Measurements from ENCODE around the gene PMFBP1.
A peak's percentile ranks its signal among the peaks of the same experiment; 100 is the strongest.
"Not testable (repeated sequence)": the region's sequence is repeated elsewhere in the genome, so short reads cannot be mapped to it uniquely, and the experiment has no call there.

PMFBP1 gene

GRCh38 chr16:72107371-72107770 is 64.6 kb downstream of the PMFBP1 start:
- DNase-seq (ENCODE audit: low read depth) = no peak

- no peak for DNase-seq (ENCODE audit: low read depth)
Measured at GRCh38 chr16:72105978-72106377, 66.0 kb downstream of the PMFBP1 start.

GRCh38 chr16:72104905-72105304 is 67.0 kb downstream of the PMFBP1 start:
- DNase-seq (ENCODE audit: low read depth) = no peak

GRCh38 chr16:72101195-72101594 is 70.8 kb downstream of the PMFBP1 start:
- no peak for DNase-seq (ENCODE audit: low read depth)

DNA sequence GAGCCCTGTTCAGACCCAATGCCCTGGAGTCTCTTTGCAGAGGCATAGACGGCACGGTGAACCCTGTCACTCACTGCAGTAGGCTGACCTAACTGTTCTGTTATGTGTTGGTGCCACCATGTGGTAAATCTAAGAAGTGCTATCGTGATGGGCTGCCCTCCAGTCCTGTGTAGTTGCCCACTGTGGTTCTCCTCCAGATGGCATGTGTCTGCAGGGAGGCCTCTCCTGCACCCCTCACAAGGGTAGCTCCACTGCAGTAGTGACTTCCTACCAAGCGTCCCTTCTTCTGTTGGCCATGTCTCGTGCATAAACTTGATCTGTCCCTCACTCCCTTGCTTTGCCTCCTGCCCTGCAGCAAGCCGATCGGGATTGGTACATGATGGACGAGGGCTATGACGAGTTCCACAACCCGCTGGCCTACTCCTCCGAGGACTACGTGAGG is 72.6 kb downstream of the PMFBP1 start:
- DNase-seq (ENCODE audit: low read depth) = peak; percentile 58

- no peak for DNase-seq (ENCODE audit: low read depth)
Measured at GRCh38 chr16:72098936-72099335, 73.0 kb downstream of the PMFBP1 start.

- DNase-seq (ENCODE audit: low read depth) = no peak
Measured at GRCh38 chr16:72094266-72094610, 77.7 kb downstream of the PMFBP1 start.

DNA sequence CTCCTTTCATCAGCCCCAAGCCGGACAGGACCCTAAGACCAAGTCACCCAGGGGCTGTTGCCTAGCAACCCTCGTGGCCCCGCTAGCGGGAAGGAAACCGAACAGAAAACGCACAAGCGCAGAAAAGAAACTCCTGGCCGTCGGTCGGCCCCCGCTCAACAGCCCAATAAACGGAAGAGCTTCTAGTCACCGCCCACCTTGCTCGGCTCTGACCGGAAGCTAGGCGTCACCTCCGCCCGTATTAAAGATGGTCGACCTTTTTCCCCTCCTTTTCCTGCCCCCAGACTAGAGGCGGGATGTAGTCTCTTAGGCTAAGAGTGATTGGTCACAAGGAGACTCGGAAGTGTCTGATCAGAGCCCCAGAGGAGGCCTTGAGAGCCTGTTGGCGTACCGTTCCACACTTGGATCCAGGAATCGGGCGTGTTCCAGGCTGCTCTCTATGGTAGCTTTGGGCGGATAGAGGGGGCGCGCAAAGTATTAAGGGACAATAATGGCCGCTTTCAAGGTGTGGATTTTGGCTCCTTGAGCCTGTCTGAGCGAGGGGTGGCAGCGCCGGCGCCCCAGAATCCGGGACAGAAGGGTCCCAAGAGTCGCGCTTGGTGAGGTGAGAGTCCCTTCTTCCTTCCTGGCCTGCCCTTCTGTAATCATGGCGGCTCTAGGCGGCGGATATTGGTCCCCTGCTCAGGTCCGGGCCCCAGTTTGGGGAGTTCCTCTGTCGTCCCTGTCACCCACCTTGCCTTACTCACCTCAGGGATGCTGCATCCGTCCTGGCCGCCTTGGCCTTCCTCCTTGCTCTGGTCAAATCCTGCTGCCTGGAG is 78.3 kb downstream of the PMFBP1 start, which contains the start of the genes DHX38 and TXNL4B:
DHX38 (plus strand) TSS at position 400 of the 818 bp plus-strand sequence. CDS start 2,311 bp downstream, outside the sequence.
TXNL4B (minus strand) TSS at position 173 of the 818 bp plus-strand sequence. CDS start 2,871 bp downstream, outside the sequence.
- peak; percentile 99 for DNase-seq (ENCODE audit: low read depth)

DNA sequence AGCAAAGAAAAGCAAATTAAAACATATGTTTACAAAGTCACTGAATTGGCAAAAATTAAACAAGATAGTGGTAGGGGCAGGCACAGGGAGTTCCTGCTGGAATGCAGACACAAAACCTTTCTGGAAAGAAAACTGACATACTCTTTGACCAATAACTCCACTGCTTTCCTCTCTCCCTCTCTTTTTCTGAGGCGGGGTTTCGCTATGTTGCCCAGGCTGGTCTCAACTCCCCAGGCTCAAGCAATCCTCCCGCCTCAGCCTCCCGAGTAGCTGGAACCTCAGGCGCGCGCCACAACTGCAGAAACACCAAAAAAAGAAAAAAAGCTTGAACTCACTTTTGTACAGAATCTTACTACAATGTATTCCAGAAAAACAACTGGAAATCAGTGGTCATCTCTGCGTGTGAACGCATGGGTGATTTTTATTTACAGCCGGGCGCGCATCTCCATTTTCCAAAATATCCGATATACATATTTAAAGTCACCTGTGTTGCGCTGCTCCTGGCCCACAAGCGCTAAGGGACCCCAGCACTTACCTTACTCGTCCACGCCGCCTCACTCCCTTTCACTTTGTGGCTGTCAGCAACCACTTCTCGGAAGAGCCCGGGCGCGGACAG is 79.0 kb downstream of the PMFBP1 start:
- peak; percentile 79 for DNase-seq (ENCODE audit: low read depth)

GRCh38 chr16:72091217-72091616 is 80.7 kb downstream of the PMFBP1 start:
- DNase-seq (ENCODE audit: low read depth) = no peak

GRCh38 chr16:72085002-72085401 is 87.0 kb downstream of the PMFBP1 start:
- DNase-seq (ENCODE audit: low read depth) = no peak

- no peak for DNase-seq (ENCODE audit: low read depth)
Measured at GRCh38 chr16:72084445-72084844, 87.5 kb downstream of the PMFBP1 start.

DNA sequence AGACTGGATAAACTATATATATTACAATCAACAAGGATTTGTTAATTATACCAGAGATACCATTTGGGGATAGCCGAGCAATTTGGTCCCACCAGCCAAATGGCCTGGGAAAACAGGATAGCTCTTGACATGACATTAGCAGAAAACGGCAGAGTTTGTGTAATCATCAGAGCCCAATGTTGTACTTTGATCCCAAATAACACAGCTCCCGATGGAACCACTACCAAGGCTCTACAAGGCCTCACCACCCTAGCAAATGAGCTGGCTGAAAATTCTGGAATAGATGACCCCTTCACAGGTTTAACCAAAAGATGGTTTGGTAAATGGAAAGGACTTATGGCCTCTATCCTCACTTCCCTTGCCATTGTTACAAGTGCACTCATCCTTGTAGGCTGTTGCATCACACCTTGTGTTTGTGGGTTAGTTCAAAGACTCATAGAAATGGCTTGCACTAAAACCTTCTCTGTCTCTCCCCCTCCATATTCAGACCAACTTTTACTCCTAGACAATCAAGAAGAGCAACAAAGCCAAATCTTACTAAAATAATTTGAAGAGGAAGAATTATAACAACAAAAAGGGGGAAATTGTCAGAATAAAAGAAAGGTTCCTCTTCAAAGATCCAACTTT is 88.1 kb downstream of the PMFBP1 start:
- DNase-seq (ENCODE audit: low read depth) = no peak

DNA sequence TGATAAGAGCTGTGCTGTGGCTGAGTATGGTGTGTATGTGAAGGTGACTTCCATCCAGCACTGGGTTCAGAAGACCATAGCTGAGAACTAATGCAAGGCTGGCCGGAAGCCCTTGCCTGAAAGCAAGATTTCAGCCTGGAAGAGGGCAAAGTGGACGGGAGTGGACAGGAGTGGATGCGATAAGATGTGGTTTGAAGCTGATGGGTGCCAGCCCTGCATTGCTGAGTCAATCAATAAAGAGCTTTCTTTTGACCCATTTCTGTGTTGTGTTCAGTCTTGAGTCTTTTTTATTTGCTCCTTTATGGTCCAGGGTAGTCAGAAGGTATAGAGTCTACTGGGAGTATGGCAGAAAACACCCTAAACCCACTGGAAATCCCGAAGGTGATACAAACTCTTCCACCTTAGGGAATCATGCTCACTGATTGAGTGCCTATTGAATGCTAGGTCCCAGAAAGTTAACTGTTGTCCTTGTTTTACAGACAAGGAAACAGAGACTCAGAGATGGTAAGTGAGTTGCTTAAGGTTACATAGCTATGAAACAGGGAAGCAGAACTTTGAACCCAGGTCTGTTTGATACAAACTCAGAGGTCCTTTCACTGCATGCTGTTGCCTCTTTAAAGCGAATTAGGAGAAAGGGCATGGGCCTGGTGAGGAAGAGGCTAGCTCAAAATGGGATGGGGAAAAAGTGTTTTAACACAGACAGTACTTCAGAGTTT is 94.8 kb downstream of the PMFBP1 start:
- not testable (repeated sequence) for DNase-seq (ENCODE audit: low read depth)

DNA sequence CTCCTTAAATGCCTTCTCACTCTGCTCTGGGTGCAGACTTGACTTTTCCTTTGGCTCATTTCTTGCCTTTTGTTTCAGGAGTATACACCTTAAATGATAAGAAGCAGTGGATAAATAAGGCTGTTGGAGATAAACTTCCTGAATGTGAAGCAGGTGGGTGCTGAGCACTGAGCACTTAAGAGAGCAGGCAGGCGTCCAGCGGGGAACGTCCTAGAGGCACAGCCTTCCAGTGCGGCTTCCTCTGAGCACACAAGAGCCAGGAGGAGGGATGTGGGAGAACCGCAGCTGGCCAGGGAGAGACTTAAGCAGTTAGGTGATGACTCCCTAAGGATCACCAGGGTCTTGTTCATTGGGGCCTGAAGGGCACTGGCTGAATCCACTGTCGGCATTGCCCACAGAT is 96.9 kb downstream of the PMFBP1 start:
- not testable (repeated sequence) for DNase-seq (ENCODE audit: low read depth)

DNA sequence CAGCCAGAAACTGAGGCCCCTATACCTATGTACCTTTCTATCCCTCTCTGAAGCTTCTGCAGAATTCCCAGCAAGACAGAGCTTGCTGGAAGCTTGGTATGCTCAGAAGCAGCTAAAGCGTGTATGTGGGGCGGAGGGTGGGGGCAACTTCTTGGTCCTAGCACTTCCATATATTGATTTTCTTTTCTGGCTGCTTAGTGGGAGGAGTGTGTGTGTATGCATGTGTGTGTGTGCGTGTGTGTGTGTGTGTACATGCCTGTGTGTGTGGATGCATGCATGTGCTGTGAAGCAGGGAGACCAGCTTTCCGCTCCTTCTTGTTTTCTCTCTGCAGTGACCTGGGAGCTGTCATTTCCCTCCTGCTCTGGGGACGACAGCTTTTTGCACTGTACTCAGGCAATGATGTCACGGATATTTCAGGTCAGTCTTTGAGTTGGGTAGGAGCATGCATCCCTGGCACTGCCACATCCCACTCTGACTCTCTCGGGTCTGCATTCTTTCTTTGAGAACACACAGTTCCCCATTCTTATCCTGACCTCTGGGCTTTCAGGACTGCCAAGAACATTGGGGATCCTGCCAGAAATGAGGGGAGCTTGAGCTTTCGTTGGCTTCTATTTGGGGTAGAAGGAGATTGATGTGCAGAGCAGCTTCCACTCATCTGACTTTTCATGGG is 98.3 kb downstream of the PMFBP1 start:
- no peak for DNase-seq (ENCODE audit: low read depth)

- peak; percentile 31 for DNase-seq (ENCODE audit: low read depth)
Measured at GRCh38 chr16:72072514-72073342, 99.2 kb downstream of the PMFBP1 start.

Measured in EH (cell line).